DMS79 (cell line): Measurements from ENCODE around the gene ZNF138.
"Not testable (repeated sequence)": the region's sequence is repeated elsewhere in the genome, so short reads cannot be mapped to it uniquely, and the experiment has no call there.

Experiments used
- DNase-seq: peaks from one replicate; lab custom pipeline; 2025; lab: John Stamatoyannopoulos, UW

The ZNF138 gene

DNA sequence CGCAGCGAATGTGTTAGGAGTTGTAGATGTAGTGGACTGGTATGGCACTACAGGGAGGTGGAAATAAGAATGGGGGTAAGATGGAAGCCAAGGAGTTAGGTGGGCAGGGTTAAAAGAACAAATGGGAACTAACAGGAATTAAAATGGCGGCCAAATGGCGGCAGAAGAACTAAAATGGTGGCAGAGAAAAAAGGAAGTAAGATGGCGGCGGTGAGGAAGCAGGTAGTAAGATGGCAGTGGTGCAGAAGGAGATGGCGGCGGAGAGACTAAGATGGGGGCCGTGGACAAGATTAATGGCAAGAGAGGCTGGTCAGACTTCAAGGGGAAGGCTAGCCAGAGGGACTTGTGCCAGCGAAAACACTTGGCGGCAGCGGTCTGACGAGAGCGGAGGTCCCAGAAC is 44.5 kb downstream of the ZNF138 start:
- no peak for DNase-seq

- no peak for DNase-seq
Measured at GRCh38 chr7:64839910-64840309, 45.7 kb downstream of the ZNF138 start.

DNA sequence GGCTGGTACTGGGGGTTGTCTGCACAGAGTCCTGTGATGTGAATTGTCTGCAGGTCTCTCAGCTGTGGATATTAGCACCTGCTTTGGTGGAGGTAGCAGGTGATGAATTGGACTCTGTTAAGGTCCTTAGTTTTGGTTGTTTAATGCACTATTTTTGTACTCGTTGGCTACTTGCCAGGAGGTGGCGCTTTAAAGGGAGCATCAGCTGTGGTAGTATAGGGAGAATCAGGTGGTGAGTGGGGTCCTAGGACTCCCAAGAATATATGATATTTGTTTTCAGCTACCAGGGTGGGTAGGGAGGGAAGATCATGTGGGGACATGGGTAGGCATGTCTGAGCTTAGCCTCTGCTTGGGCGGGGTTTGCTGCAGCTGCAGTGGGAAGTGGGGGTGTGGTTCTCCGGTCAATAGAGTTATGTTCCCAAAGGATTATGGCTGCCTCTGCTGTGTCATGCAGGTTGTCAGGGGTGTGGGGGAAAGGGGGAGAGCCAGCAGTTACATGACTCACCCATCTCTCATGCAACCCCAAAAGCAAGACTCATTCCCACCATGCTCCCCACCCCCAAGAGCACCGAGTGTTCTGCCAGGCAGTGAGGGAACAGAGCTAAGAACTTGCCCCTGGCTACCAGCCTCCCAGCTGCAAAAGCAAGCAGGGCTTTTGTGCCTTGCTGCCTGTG is 55.2 kb downstream of the ZNF138 start:
- DNase-seq, result no peak

DNA sequence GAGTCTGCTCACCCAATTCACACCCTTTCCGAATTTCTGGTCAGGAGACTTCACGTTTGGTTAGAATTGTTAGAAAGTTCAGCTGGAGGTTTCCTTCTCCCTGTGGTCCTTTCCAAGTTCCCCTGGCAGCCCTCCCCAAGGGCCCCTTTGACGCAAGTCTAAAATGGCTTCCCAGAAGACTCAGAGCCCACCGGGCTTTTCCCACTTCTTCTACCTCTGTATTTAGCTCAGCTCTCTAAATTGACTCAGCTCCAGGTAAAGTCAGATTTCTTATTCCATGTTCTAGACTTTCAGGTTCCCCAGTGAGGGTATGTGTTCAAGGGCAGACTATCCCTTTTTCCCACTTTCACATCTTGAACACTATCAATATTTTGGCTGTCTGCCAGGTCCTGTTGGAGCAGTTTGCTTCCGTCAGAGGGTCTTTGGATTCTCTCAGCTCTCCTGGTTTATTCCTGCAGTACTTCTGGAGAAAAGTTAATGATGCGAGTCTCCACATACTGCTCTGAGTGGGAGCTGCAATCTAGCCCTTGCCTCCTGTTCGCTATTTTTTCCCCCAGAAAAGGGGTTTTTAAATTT is 55.8 kb downstream of the ZNF138 start:
- DNase-seq, result no peak

DNA sequence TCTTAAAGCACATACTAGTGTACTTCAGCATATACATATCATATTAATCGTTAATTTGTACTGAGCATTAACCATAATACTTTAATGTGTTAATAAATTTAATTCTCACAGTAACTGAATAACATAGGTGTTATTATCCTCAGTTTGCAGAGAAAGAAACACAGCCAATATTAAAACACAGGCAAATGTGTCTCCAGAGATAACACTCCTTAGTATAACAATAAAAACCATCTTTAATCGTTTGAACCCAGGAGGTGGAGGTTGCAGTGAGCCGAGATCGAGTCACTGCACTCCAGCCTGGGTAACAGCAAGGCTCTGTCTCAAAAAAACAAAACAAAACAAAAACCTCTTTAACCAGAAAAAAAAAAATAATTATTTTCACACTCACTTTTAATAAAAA is 59.5 kb downstream of the ZNF138 start:
- no peak for DNase-seq

- no peak for DNase-seq
Measured at GRCh38 chr7:64854969-64855368, 60.7 kb downstream of the ZNF138 start.

- no peak for DNase-seq
Measured at GRCh38 chr7:64863021-64863420, 68.8 kb downstream of the ZNF138 start.

GRCh38 chr7:64863530-64863929 is 69.3 kb downstream of the ZNF138 start:
- not testable (repeated sequence) for DNase-seq

DNA sequence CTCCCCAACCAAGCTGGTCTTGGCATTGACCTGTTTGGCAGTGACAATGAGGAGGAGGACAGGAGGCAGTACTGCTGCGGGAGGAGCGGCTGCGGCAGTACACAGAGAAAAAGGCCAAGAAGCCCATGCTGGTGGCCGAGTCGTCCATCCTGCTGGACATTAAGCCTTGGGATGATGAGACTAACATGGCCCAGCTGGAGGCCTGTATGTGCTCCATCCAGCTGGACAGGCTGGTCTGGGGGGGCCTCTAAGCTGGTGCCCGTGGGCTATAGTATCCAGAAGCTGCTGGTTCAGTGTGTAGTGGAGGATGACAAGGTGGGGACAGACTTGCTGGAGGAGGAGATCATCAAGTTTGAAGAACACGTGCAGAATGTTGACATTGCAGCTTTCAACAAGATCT is 69.7 kb downstream of the ZNF138 start:
- no peak for DNase-seq

GRCh38 chr7:64867863-64868440 is 73.7 kb downstream of the ZNF138 start:
- DNase-seq, result no peak

- no peak for DNase-seq
Measured at GRCh38 chr7:64868499-64868898, 74.3 kb downstream of the ZNF138 start.

- DNase-seq, result no peak
Measured at GRCh38 chr7:64869121-64869725, 75.0 kb downstream of the ZNF138 start.

DNA sequence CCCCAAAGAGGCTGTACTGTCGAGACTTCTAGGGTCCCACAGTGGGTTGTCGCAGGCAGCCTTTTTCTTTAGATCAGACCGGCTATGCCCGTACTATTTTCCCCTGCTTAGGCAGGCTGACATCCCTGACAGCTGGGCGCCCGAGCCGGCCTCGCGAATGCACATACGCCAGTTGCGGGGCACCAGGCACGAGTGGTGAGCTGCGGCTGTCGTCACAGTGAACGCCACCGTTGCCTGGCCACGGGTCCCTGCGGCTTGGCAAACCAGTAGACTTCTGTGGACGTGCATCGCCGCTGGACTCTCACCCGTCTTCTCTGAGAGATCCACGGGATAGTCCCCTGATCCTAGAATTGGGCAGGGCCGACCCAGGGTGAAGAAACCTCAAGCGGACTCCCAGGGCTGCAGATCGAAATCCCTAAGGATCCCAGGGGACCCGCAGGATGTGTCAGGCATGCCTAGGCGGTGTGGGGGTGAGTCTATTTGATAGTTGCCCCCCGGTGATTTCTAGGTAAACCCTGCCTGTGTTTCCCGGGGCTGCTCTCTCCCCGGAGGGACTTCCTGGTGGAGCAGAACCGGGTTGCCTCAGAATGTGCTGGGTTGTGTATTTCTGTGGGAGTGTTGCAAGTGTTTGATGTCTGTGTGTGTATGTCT is 75.8 kb downstream of the ZNF138 start:
- no peak for DNase-seq

DNA sequence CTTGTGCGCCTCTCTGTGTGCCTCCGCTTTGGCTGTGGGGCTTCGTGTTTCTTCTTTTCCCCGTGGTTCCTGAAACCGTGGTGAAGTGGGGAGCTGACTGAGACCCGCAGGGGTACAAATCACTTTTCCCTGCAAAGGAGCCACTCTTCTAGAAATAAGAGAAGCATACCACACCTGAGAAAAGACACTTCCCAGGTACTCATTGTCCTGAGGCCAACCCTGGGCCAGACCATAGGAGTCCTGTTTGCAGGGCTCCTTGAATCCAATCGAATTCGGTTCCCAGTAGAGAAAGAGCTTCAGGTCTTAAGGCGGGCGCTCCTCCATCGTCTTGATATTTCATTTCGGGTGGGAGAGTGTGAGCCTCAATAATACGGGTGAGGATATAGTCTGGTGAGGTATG is 76.4 kb downstream of the ZNF138 start:
- DNase-seq, result no peak

GRCh38 chr7:64871761-64872160 is 77.5 kb downstream of the ZNF138 start:
- DNase-seq, result no peak

- no peak for DNase-seq
Measured at GRCh38 chr7:64872351-64873154, 78.3 kb downstream of the ZNF138 start.

- DNase-seq, result no peak
Measured at GRCh38 chr7:64873155-64873500, 78.9 kb downstream of the ZNF138 start.

GRCh38 chr7:64873517-64873916 is 79.3 kb downstream of the ZNF138 start:
- DNase-seq, result no peak

- DNase-seq, result peak; percentile 72
Measured at GRCh38 chr7:64874114-64874513, 79.9 kb downstream of the ZNF138 start.

DNA sequence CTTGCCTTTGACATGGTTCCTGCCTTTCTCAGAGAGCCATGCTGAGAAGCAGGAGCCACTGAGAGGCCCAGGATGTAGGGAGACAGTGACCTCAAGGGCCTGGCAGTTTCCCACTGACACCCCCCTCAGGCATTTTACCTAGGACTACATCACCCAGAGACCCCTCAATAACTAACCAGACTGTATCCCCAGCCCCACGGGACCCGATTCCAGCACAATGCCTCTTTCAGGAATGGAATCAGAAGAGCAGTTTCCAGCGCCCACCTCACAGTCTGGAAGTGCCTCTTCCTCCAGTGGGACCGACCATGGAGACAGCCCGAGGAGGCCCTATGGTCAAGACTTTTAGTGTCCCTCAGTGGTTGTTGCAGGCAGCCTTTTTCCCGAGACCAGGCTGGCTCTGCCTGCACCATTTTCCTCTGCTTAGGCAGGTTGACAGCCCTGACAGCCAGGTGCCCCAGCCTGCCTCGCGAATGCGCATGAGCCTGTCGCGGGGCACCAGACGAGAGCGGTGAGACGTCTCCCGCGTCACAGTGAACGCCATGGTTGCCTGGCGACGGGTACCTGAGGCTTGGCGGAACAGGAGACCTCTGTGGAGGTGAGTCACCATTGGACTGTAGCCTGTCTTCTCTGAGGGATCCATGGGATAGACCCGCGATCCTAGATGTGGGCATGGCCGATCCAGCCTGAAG is 80.5 kb downstream of the ZNF138 start:
- DNase-seq, result no peak

- no peak for DNase-seq
Measured at GRCh38 chr7:64875258-64875657, 81.0 kb downstream of the ZNF138 start.
